Activated naive CD4-positive, alpha-beta T cell treated with anti-CD3 and anti-CD28 coated beads, Interleukin-2, amount 50 U/mL, for 16 hours (primary cell): ENCODE data around the gene CYB5B.
A peak's percentile ranks its signal among the peaks of the same experiment; 100 is the strongest.

Experiments used
- DNase-seq: peaks from one replicate; pipeline ENCODE4 v3.0.0-alpha.2; 2020

The CYB5B gene

GRCh38 chr16:69448470-69449193 is 24.2 kb downstream of the CYB5B start:
- no peak for DNase-seq

GRCh38 chr16:69451166-69451565 is 26.7 kb downstream of the CYB5B start:
- DNase-seq = no peak

GRCh38 chr16:69453936-69454335 is 29.5 kb downstream of the CYB5B start:
- no peak for DNase-seq

GRCh38 chr16:69463876-69464275 is 39.5 kb downstream of the CYB5B start:
- DNase-seq = no peak

GRCh38 chr16:69465083-69465721 is 40.8 kb downstream of the CYB5B start:
- DNase-seq = no peak

GRCh38 chr16:69465881-69466280 is 41.5 kb downstream of the CYB5B start:
- no peak for DNase-seq

- no peak for DNase-seq
Measured at GRCh38 chr16:69466547-69466946, 42.1 kb downstream of the CYB5B start.

GRCh38 chr16:69467080-69467479 is 42.7 kb downstream of the CYB5B start:
- DNase-seq = no peak

- DNase-seq = no peak
Measured at GRCh38 chr16:69467531-69468204, 43.2 kb downstream of the CYB5B start.

- peak; percentile 26 for DNase-seq
Measured at GRCh38 chr16:69469807-69470561, 45.6 kb downstream of the CYB5B start.

GRCh38 chr16:69471121-69471520 is 46.7 kb downstream of the CYB5B start:
- no peak for DNase-seq

GRCh38 chr16:69474408-69474807 is 50.0 kb downstream of the CYB5B start:
- no peak for DNase-seq

GRCh38 chr16:69476920-69477443 is 52.6 kb downstream of the CYB5B start:
- no peak for DNase-seq

- DNase-seq = no peak
Measured at GRCh38 chr16:69477546-69477945, 53.1 kb downstream of the CYB5B start.

- no peak for DNase-seq
Measured at GRCh38 chr16:69478685-69479084, 54.3 kb downstream of the CYB5B start.

GRCh38 chr16:69479775-69480174 is 55.4 kb downstream of the CYB5B start:
- no peak for DNase-seq

- DNase-seq = no peak
Measured at GRCh38 chr16:69481901-69482341, 57.5 kb downstream of the CYB5B start.

- DNase-seq = no peak
Measured at GRCh38 chr16:69482410-69482991, 58.1 kb downstream of the CYB5B start.

- no peak for DNase-seq
Measured at GRCh38 chr16:69483611-69484010, 59.2 kb downstream of the CYB5B start.

- no peak for DNase-seq
Measured at GRCh38 chr16:69485361-69485760, 60.9 kb downstream of the CYB5B start.

GRCh38 chr16:69485816-69486215 is 61.4 kb downstream of the CYB5B start:
- no peak for DNase-seq

GRCh38 chr16:69486272-69486671 is 61.9 kb downstream of the CYB5B start:
- no peak for DNase-seq

- no peak for DNase-seq
Measured at GRCh38 chr16:69486724-69487123, 62.3 kb downstream of the CYB5B start.
